Prostate gland (tissue), 2 donors: ENCODE data around the gene TAF8.
"Not testable (repeated sequence)": the region's sequence is repeated elsewhere in the genome, so short reads cannot be mapped to it uniquely, and the experiment has no call there.

ENCODE experiments used
- CTCF ChIP-seq, 4 experiments: fragments of 200-600 bp in 2 of 4; fragments of 450-650 bp in 2 of 4; sonication (generic) in 2 of 4; IDR thresholded peaks; 1 replicate in 3 of 4; 2 replicates in 1 of 4; pipeline ENCODE4 v1.5.1; 2016 to 2019; ENCODE audit warnings: antibody characterized with exemption in 4 of 4, mild to moderate bottlenecking in 2 of 4, moderate library complexity in 2 of 4
- POLR2A ChIP-seq: fragments of 450-650 bp; IDR thresholded peaks from one replicate; pipeline ENCODE4 v1.6.1; 2016; ENCODE audit warnings: antibody characterized with exemption, mild to moderate bottlenecking
- POLR2AphosphoS5 ChIP-seq: sonication (generic); formaldehyde crosslinking; IDR thresholded peaks from one replicate; pipeline ENCODE4 v1.6.1; 2017; ENCODE audit warnings: antibody characterized with exemption

- not testable (repeated sequence) for TF ChIP-seq POLR2A; POLR2AphosphoS5; CTCF (IDR thresholded peaks at IDR 0.05)
These were observed 12.7 kb upstream of the TAF8 start for GRCh38 chr6:42037669-42038068.
